ENCODE measurements around the gene CDK18.

The CDK18 gene

DNA sequence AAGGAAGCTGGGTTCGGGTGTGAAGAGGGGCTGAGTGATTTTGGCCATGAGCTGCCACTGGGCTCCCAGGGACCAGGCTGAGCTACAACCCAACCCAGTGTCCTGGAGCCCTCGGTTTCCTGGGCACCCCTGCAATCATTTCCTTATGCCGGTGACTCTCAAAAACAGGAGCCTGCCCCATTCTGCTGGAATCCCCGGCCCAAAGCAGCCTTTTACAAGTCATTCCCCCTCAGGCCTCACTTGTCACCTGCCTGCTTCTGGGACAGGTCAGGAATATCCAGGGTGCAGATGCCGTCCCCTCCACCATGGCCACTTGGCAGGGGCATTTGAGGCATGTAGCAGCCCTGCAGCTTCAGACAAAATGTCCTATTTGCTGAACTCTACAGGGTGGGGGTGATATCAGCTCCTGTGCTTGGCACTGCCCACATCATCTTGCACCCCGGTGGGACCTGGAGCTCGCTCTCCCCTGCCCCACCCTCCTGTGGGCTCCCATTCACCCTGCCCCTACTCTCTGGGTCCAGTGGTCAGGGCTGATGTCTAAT lies 30.0 kb downstream of the CDK18 start:
- CTCF ChIA-PET: interaction anchor here (0.7 to 1.2 kb wide), 5 partner anchors 57 to 125 kb away, joined by 3 to 5 read pairs (median 4); no protein-coding TSS in a partner anchor
- TF ChIP-seq, protein P1, sequence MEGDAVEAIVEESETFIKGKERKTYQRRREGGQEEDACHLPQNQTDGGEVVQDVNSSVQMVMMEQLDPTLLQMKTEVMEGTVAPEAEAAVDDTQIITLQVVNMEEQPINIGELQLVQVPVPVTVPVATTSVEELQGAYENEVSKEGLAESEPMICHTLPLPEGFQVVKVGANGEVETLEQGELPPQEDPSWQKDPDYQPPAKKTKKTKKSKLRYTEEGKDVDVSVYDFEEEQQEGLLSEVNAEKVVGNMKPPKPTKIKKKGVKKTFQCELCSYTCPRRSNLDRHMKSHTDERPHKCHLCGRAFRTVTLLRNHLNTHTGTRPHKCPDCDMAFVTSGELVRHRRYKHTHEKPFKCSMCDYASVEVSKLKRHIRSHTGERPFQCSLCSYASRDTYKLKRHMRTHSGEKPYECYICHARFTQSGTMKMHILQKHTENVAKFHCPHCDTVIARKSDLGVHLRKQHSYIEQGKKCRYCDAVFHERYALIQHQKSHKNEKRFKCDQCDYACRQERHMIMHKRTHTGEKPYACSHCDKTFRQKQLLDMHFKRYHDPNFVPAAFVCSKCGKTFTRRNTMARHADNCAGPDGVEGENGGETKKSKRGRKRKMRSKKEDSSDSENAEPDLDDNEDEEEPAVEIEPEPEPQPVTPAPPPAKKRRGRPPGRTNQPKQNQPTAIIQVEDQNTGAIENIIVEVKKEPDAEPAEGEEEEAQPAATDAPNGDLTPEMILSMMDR (conservative IDR thresholded peaks at IDR 0.05; ENCODE audit: low read depth): no peak

DNA sequence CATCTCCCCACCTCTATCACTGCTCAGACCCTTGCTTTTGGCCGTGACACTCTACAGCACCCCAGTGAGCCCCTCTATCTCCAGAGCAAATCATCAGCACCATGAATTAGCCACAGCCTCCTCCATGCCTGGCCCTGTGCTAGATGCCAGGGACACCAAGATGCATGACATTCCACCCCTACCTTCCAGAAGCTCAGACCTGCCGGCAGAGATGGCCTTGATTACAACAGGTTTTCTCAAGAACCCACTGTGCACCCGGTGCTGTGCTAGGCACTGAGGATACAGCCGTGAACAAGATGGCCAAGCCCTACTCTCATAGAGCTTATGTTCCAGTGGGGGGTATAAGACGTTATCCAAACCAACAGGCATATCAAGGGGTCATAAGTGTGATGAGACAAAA lies 30.6 kb downstream of the CDK18 start:
- H3K27ac ChIP-seq: no peak overlapping the region
- DNase-seq (ENCODE audit: low spot score): no peak
- POLR2A ChIA-PET (ENCODE audit: low non-redundant PET): no interaction called here
- CTCF ChIA-PET: interaction anchor here (0.7 to 1.2 kb wide), 5 partner anchors 11 to 123 kb away, joined by 3 to 4 read pairs (median 4); no protein-coding TSS in a partner anchor
- TF ChIP-seq, protein P1 (conservative IDR thresholded peaks at IDR 0.05; ENCODE audit: low read depth): no peak

More for the DNA sequence above, 30.0 kb downstream of the CDK18 start:
- no peak for DNase-seq (ENCODE audit: low spot score)
- POLR2A ChIA-PET (ENCODE audit: low non-redundant PET): no interaction called here
- H3K27ac ChIP-seq: peak overlapping the region; percentile 15

DNA sequence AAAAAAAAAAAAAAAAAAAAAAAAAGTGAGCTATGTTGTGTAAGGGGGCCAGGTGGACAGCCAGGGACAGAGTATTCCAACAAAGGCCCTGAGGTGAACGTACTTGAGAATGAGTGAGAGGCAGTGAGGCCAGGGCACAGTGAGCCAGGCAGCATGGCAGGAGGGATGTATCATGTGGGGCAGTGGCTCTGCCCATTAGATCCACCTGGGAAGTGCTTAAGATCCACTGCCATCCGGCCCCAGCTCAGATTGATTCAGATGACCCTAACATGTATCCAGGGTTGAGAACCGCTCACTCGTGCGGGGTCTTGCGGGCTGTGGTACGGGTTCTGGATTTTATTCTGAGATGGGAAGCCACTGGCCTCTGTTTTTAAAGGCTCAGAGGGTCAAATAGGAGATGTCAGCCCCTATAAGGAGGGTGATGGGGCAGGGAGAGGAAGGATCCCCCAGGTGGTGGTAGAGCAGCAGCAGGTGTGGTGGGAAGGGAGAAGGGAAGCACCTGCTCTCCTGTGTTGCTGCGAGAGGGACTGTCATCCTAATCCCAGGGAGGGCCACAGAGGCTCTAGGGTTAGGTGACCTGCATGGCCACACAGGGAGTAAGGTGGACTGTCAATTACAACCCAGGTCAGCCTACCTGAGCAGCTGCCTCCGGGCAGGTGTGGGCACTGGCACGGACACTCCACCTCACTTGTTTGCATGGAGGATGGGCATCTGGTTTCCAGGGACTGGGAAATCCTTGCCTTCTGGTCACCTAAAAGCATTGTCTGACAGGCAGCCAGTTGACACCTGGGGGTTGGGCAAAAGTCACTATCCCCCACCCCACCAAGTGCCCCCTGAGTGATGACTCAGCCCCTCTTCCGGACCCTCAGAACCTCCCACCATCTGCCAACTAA lies 31.6 kb downstream of the CDK18 start:
- no peak overlapping the region for H3K27ac ChIP-seq
- TF ChIP-seq, protein P1 (conservative IDR thresholded peaks at IDR 0.05; ENCODE audit: low read depth): no peak
- DNase-seq (ENCODE audit: low spot score): no peak
- ChIA-PET POLR2A (ENCODE audit: low non-redundant PET) (interaction anchor here (0.6 kb wide), 1 partner anchor 96 kb away, joined by 5 read pairs; the partner anchor contains the start of gene ELK4), CTCF (interaction anchor here (0.6 to 1.2 kb wide), 5 partner anchors 12 to 122 kb away, joined by 3 to 7 read pairs (median 5); no protein-coding TSS in a partner anchor)

DNA sequence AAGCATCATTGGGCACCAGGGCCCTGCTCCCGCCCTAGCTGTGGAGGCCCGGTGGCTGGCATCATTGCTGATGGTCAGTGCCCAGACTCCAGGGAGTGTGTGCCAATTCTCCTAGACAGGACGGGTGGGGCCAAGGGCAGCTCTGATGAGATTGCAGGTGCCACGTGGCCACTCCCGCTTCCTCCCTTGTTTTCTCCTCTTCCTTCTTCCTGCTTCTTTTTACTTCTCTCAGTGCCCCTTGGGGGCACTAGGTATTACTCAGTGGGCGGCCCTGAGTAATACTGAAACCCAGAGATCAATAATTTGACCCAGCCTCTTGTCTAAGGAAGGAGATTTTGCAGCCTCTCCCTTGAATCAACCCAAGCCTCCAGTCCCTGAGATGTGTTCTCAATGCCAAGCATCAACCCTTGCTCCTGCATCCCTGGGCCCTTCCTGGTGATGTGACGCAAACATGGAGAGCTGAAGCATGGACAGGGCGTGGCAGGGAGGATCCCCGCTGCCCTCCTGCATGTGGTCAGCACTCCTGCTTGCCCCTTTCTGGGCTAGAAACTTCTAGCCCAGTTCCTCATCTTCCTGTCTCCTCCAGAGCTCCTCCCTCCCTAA lies 32.4 kb downstream of the CDK18 start:
- DNase-seq (ENCODE audit: low spot score): no peak
- TF ChIP-seq, protein P1 (conservative IDR thresholded peaks at IDR 0.05; ENCODE audit: low read depth): no peak
- ChIA-PET POLR2A (ENCODE audit: low non-redundant PET) (no interaction called here), CTCF (interaction anchor here (0.6 to 1.1 kb wide), 5 partner anchors 8 to 185 kb away, joined by 3 to 7 read pairs (median 5); no protein-coding TSS in a partner anchor)
- no peak overlapping the region for H3K27ac ChIP-seq

DNA sequence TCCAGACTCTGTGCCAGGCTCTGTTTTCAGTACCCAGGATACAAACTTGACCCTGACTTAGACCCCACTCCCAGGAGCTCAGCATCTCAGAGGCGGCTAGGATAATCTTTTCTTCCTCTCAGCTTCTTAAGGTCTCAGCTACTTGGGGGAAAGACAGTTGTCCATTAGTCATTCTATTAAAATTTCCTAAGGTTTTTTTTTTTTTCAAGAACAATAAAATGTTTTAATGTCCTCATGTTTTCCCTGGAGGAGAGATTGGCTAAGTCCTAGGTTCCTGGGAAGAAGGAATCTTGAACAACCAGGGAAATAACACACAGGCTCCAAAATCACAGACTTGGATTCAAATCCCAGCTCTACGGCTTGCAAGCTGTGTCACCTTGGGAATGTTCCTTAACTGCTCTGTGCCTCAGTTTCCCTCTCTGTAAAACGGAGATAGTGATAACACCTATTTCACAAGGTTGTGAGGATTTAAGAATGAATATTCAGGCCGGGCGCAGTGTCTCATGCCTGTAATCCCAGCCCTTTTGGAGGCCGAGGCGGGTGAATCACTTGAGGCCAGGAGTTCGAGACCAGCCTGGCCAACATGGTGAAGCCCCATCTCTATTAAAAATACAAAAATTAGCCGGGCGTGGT lies 33.0 kb downstream of the CDK18 start:
- no peak overlapping the region for H3K27ac ChIP-seq
- DNase-seq (ENCODE audit: low spot score): no peak
- ChIA-PET POLR2A (ENCODE audit: low non-redundant PET) (interaction anchor here (0.7 kb wide), 2 partner anchors 86 to 277 kb away, joined by 3 to 5 read pairs; no protein-coding TSS in a partner anchor), CTCF (interaction anchor here (0.6 to 1.4 kb wide), 8 partner anchors 9 to 184 kb away, joined by 3 to 7 read pairs (median 4); no protein-coding TSS in a partner anchor)
- TF ChIP-seq, protein P1 (conservative IDR thresholded peaks at IDR 0.05; ENCODE audit: low read depth): no peak

All from RWPE1 (cell line).